Measurements from ENCODE around the gene TENT4A.
"Not testable (repeated sequence)": the region's sequence is repeated elsewhere in the genome, so short reads cannot be mapped to it uniquely, and the experiment has no call there.

The TENT4A gene

GRCh38 chr5:6713274-6714225 is at the start of gene TENT4A:
Gene TENT4A (plus strand): TSS chr5:6713432. CDS start chr5:6713984, 552 bp downstream.
- Mint-ChIP-seq H3K27ac (peak within 1 kb of the TSS; percentile 91), H3K4me1 (ENCODE audit: low read depth) (peaks cover 41% of the 10 kb centered on the region), H3K9me3 (no peaks in the 10 kb centered on the region), H3K36me3 (ENCODE audit: low read depth) (peaks cover 9% of the 10 kb centered on the region), H3K4me3 (peak within 1 kb of the TSS; percentile 84), H3K27me3 (ENCODE audit: low read depth) (peaks cover 8% of the 10 kb centered on the region)

DNA sequence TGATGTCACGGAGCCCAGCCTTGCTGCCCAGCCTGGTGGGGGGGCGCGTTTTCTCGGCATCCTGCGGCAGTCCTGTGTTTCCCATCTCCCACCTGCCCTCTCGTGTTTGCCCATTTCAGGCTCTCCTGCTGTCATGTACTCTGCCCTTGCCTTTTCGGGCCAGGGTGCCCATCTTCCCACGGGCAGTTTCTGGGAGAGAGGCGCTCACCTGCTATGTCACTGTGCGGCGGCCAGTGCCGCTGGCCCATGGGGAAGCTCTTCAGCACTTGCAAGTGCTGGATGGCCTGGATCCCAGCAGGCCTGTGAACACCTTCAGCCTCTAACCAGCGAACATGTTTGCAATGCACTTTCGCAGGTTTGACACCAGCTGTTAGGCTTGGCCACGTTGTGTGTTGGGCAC is 46.5 kb upstream of the TENT4A start:
- Mint-ChIP-seq H3K4me3 (no peak overlapping the region), H3K27me3 (ENCODE audit: low read depth) (no peaks in the 10 kb centered on the region), H3K4me1 (ENCODE audit: low read depth) (no peaks in the 10 kb centered on the region), H3K9me3 (no peaks in the 10 kb centered on the region), H3K36me3 (ENCODE audit: low read depth) (peaks cover 6% of the 10 kb centered on the region), H3K27ac (no peak overlapping the region)

DNA sequence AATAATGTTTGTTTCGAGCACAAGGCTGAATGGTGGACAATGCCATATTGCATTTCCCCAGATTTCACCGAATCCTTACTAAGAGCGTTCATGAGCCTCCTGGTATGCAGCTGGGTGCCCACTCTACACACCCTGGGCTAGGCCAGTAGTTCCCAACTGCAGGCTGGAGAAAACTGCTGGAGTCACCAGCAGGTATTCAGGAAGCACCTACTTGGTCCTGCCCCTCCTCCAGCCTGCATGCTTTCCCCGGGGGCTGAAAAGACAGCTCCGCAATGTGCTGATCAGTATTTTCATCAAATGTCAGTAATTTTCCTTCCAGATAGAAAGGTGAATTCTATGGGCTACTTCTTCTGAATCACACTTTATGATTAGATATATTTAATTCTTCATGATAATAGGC is 45.6 kb upstream of the TENT4A start:
- Mint-ChIP-seq H3K27me3 (ENCODE audit: low read depth) (no peaks in the 10 kb centered on the region), H3K27ac (no peak overlapping the region), H3K36me3 (ENCODE audit: low read depth) (peaks cover 6% of the 10 kb centered on the region)

GRCh38 chr5:6668717-6669116 is 44.5 kb upstream of the TENT4A start:
- H3K36me3 Mint-ChIP-seq (ENCODE audit: low read depth); H3K27ac Mint-ChIP-seq; H3K4me1 Mint-ChIP-seq (ENCODE audit: low read depth); H3K27me3 Mint-ChIP-seq (ENCODE audit: low read depth); H3K4me3 Mint-ChIP-seq; H3K9me3 Mint-ChIP-seq: not testable (repeated sequence)

More for the DNA sequence above, 45.6 kb upstream of the TENT4A start:
- Mint-ChIP-seq H3K9me3 (no peaks in the 10 kb centered on the region), H3K4me3 (no peak overlapping the region), H3K4me1 (ENCODE audit: low read depth) (no peaks in the 10 kb centered on the region)

DNA sequence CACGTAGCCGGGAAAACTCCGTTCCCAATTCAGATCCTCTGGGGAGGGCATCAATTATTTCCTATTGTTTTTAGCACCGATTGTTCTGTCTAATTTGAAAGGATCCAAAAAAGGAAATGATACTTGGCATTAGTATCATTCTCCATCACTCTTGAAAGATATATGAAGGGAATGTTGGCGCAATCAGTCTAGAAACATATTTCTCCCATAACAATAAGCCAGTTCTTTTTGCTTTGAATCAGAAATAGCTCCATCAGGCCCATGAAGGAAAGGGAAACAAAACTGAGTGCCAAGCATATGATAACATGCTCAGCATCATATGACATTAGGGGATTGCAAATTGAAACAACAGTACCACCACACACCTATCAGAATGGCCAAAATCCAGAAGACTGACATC is 40.2 kb upstream of the TENT4A start:
- Mint-ChIP-seq H3K4me3 (no peak overlapping the region), H3K9me3 (peaks cover 11% of the 10 kb centered on the region), H3K27ac (no peak overlapping the region), H3K4me1 (ENCODE audit: low read depth) (no peaks in the 10 kb centered on the region), H3K36me3 (ENCODE audit: low read depth) (peaks cover 10% of the 10 kb centered on the region), H3K27me3 (ENCODE audit: low read depth) (no peaks in the 10 kb centered on the region)

- Mint-ChIP-seq H3K9me3 (peaks cover 11% of the 10 kb centered on the region), H3K27ac (no peak overlapping the region), H3K4me3 (no peak overlapping the region), H3K4me1 (ENCODE audit: low read depth) (no peaks in the 10 kb centered on the region), H3K36me3 (ENCODE audit: low read depth) (peaks cover 10% of the 10 kb centered on the region), H3K27me3 (ENCODE audit: low read depth) (no peaks in the 10 kb centered on the region)
Observed at GRCh38 chr5:6673963-6674362, 39.3 kb upstream of the TENT4A start.

DNA sequence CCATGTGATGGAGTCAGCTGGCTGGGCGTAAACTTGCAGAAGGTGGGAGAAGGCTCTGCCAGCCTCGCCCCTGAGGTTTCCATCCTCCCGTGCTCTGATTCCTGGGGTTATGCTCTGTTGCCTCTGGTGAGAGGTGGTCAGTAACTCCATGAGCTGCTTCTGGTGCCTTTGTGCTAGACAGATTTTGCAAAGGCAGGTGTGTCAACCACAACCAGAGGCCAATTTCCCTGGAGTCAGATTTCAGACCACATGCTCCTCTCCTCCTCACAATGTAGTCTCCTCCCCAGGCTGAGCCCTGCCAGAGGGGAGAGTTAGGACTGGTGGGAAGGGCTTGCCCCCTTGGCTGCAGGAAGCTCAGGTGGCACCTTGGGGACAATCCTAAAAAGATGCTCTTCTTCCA is 38.8 kb upstream of the TENT4A start:
- H3K4me1 Mint-ChIP-seq (ENCODE audit: low read depth) = no peaks in the 10 kb centered on the region
- no peak overlapping the region for H3K4me3 Mint-ChIP-seq
- no peak overlapping the region for H3K27ac Mint-ChIP-seq
- H3K9me3 Mint-ChIP-seq = peaks cover 11% of the 10 kb centered on the region
- H3K27me3 Mint-ChIP-seq (ENCODE audit: low read depth) = no peaks in the 10 kb centered on the region
- H3K36me3 Mint-ChIP-seq (ENCODE audit: low read depth) = peaks cover 10% of the 10 kb centered on the region

DNA sequence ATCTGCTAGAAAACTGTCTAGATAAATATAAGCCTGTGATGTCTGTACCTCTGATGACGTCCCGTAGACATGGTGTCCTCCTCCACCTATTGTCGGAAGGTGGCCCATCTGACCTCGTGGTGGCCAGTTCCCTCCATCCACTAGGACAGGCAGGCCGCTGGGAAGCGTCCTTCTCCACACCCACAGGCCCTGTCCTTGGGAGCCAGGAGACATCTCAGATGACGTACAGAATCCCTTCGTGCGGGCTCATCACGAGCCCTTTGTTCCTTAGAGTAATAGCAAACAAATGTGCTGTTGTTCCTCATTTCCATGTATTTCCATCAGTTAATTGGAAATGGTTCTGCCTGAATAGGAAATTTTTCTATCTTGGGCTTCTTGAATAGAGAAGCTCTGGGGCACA is 38.3 kb upstream of the TENT4A start:
- Mint-ChIP-seq H3K4me1 (ENCODE audit: low read depth) (no peaks in the 10 kb centered on the region), H3K4me3 (no peak overlapping the region), H3K27me3 (ENCODE audit: low read depth) (no peaks in the 10 kb centered on the region)

DNA sequence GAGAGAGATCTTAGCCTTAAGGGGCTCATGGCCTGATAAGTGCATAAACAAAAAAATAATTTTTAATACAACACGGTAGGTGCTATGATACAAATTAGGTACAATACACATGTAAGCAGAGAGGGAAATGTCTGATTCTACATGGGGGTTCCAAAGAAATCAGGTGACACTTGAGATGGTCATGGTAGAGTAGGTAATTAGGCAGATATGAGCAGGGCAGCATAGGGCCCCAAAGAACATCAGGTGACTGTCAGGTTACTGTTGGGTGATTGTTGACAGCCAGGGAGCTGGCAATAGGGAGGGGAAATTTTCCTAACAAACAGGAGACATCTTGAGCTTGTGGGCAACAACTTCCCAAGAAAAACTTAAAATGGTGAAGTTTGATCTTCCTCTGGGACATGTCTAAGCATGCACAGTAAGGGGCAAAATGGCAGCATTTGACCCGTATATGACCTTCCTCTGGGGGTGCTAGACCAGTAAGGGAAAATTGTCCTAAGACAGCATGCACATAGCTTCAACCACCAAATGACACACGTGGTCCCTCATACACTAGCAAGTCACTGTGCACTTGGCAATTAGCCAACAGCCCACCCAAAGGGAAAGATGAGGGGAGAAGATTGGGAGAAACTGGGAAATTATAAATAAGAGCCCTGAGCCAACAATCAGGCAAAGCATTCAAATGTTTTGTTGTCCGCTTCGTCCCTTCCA is 37.3 kb upstream of the TENT4A start:
- Mint-ChIP-seq H3K27ac (no peak overlapping the region), H3K36me3 (ENCODE audit: low read depth) (peaks cover 6% of the 10 kb centered on the region), H3K27me3 (ENCODE audit: low read depth) (no peaks in the 10 kb centered on the region), H3K4me1 (ENCODE audit: low read depth) (no peaks in the 10 kb centered on the region), H3K9me3 (peaks cover 11% of the 10 kb centered on the region), H3K4me3 (no peak overlapping the region)

More for the DNA sequence above, 38.3 kb upstream of the TENT4A start:
- peaks cover 10% of the 10 kb centered on the region for H3K36me3 Mint-ChIP-seq (ENCODE audit: low read depth)
- peaks cover 11% of the 10 kb centered on the region for H3K9me3 Mint-ChIP-seq
- no peak overlapping the region for H3K27ac Mint-ChIP-seq

- Mint-ChIP-seq H3K4me1 (ENCODE audit: low read depth) (no peaks in the 10 kb centered on the region), H3K4me3 (no peak overlapping the region), H3K36me3 (ENCODE audit: low read depth) (peaks cover 4% of the 10 kb centered on the region), H3K27me3 (ENCODE audit: low read depth) (peaks cover 3% of the 10 kb centered on the region), H3K27ac (no peak overlapping the region), H3K9me3 (peaks cover 11% of the 10 kb centered on the region)
Observed at GRCh38 chr5:6676702-6677101, 36.5 kb upstream of the TENT4A start.

DNA sequence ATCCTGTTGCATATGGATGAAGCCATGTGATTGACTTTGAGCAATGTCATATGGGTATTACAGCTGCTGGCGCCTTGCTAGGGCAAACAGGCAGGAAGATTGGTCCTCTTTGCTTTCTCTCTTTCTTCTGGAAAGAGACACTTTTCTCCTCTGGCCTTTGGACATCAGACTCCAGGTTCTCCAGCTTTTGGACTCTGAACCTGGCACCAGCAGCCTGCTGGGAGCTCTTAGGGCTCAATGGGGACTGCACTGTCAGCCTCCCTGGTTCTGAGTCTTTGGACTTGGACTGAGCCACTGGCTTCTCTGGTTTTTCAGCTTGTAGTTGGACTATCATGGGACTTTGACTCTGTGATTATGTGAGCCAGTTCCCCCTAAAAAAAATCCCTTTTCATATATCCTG is 34.8 kb upstream of the TENT4A start:
- Mint-ChIP-seq H3K4me3 (no peak overlapping the region), H3K36me3 (ENCODE audit: low read depth) (peaks cover 4% of the 10 kb centered on the region), H3K9me3 (peaks cover 11% of the 10 kb centered on the region)

GRCh38 chr5:6680922-6681321 is 32.3 kb upstream of the TENT4A start:
- Mint-ChIP-seq H3K27me3 (ENCODE audit: low read depth) (peaks cover 5% of the 10 kb centered on the region), H3K4me3 (no peak overlapping the region), H3K27ac (no peak overlapping the region), H3K9me3 (peaks cover 7% of the 10 kb centered on the region), H3K4me1 (ENCODE audit: low read depth) (no peaks in the 10 kb centered on the region), H3K36me3 (ENCODE audit: low read depth) (peaks cover 3% of the 10 kb centered on the region)

More for the DNA sequence above, 34.8 kb upstream of the TENT4A start:
- Mint-ChIP-seq H3K27me3 (ENCODE audit: low read depth) (peaks cover 5% of the 10 kb centered on the region), H3K4me1 (ENCODE audit: low read depth) (no peaks in the 10 kb centered on the region), H3K27ac (no peak overlapping the region)

DNA sequence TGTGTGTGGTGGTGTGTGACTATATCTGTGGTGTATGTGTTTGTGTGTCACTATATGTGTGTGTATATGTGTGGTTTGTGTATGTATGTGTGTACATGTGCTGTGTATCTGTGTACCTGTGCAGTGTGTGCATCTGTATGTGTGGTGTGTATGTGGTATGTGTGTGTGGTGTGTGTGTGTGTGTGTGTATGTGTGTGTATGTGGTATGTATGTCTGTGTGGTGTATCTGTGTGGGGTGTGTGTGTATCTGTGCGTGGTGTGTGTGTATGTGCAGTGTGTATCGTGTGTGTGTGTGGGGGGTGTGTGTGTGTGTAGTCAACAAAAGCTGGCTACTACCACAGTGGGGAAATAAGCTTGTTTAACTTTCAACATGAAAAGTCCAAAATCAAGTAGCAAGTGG is 31.6 kb upstream of the TENT4A start:
- Mint-ChIP-seq H3K36me3 (ENCODE audit: low read depth) (no peaks in the 10 kb centered on the region), H3K9me3 (no peaks in the 10 kb centered on the region), H3K27ac (no peak overlapping the region), H3K4me1 (ENCODE audit: low read depth) (peaks cover 2% of the 10 kb centered on the region), H3K4me3 (no peak overlapping the region), H3K27me3 (ENCODE audit: low read depth) (peaks cover 8% of the 10 kb centered on the region)

DNA sequence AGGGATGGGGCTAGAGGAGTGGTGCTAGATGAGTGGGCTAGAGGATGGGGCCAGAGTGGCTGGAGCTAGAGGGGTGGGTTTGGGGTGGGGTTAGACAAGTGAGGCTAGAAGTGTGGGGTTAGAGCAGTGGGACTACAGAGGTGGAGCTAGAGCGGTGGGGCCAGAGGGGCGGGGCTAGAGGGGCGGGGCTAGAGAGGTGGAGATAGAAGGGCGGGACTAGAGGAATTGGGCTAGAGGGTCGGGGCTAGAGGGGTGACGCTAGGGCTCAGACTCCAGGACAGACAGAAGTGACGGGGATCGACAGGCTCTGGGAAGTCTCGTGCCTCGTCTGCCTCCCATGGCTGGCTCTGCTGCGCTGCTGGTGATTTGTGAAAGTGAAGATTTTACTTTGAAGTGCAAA is 31.0 kb upstream of the TENT4A start:
- H3K27ac Mint-ChIP-seq = no peak overlapping the region
- no peaks in the 10 kb centered on the region for H3K9me3 Mint-ChIP-seq
- no peaks in the 10 kb centered on the region for H3K36me3 Mint-ChIP-seq (ENCODE audit: low read depth)
- H3K4me3 Mint-ChIP-seq = no peak overlapping the region
- peaks cover 4% of the 10 kb centered on the region for H3K4me1 Mint-ChIP-seq (ENCODE audit: low read depth)
- H3K27me3 Mint-ChIP-seq (ENCODE audit: low read depth) = peaks cover 10% of the 10 kb centered on the region

GRCh38 chr5:6683241-6683640 is 30.0 kb upstream of the TENT4A start:
- Mint-ChIP-seq H3K9me3 (no peaks in the 10 kb centered on the region), H3K4me1 (ENCODE audit: low read depth) (peaks cover 7% of the 10 kb centered on the region), H3K36me3 (ENCODE audit: low read depth) (no peaks in the 10 kb centered on the region), H3K27me3 (ENCODE audit: low read depth) (peaks cover 15% of the 10 kb centered on the region), H3K27ac (no peak overlapping the region), H3K4me3 (no peak overlapping the region)
